Activated CD4-positive, alpha-beta T cell treated with anti-CD3 and anti-CD28 coated beads for 36 hours (primary cell): ENCODE data around the gene TBCC. TPM values are rescaled to one million over a fixed set of nuclear protein-coding genes. Genes with fewer than 3 reads are reported as not detected.
A peak's percentile ranks its signal among the peaks of the same experiment; 100 is the strongest.
"Not testable (repeated sequence)": the region's sequence is repeated elsewhere in the genome, so short reads cannot be mapped to it uniquely, and the experiment has no call there.

ENCODE experiments used
- ATAC-seq: fragments of 200-7000 bp; cut with Tn5 transposase; one replicate; pipeline ENCODE4 v1.10.0; 2021; ENCODE audit warnings: mild to moderate bottlenecking, moderate library complexity
- CTCF ChIA-PET: fragments of 350-600 bp; sonication (Branson Sonifier 250); formaldehyde crosslinking; loops from one replicate; lab custom pipeline; 2021; ENCODE audit warnings: antibody characterized with exemption; lab: Charles Lee
- POLR2A ChIA-PET: fragments of 350-600 bp; sonication (Branson Sonifier 250); formaldehyde crosslinking; loops from one replicate; lab custom pipeline; 2021; ENCODE audit warnings: antibody characterized with exemption, inconsistent platforms; lab: Charles Lee
- DNase-seq: peaks from one replicate; pipeline ENCODE4 v3.0.0-alpha.2; 2020
- H3K27ac Mint-ChIP-seq: one replicate; pipeline ENCODE4 v1.8.0; 2021; ENCODE audit warnings: mixed read lengths
- H3K27me3 Mint-ChIP-seq: one replicate; pipeline ENCODE4 v1.8.0; 2021; ENCODE audit warnings: mixed read lengths
- H3K36me3 Mint-ChIP-seq: one replicate; pipeline ENCODE4 v1.8.0; 2021; ENCODE audit warnings: low read depth, mixed read lengths
- H3K4me1 Mint-ChIP-seq: one replicate; pipeline ENCODE4 v1.8.0; 2021; ENCODE audit warnings: mixed read lengths
- H3K4me3 Mint-ChIP-seq: one replicate; pipeline ENCODE4 v1.8.0; 2021; ENCODE audit warnings: mild to moderate bottlenecking, moderate library complexity, mixed read lengths
- H3K9me3 Mint-ChIP-seq: one replicate; pipeline ENCODE4 v1.8.0; 2021; ENCODE audit warnings: low read depth, mixed read lengths
- intact Hi-C, 2 experiments: fragments of 100-400 bp; cut with DNase I in 1 of 2; cut with micrococcal nuclease in 1 of 2; formaldehyde crosslinking; loops; one replicate each; pipeline versions ENCODE4 v1.14.2 to v1.15.1; 2022 to 2024; cut with DNase I, micrococcal nuclease
- total RNA-seq, 2 experiments: library from RNA; stranded (reverse); gene quantifications; one replicate each; pipeline ENCODE4 v1.2.3, GENCODE V29; 2021

TBCC gene
- total RNA-seq, 2 experiments from 2014 or later: 14.7 to 15.3 TPM

- H3K4me1 Mint-ChIP-seq: peaks cover 21% of the 10 kb centered on the region
- peak; percentile 59 for ATAC-seq
- ChIA-PET CTCF (interaction anchor here (0.8 kb wide), 1 partner anchor 37 kb away, joined by 3 read pairs; the partner anchor contains the start of gene TBCC), POLR2A (interaction anchor here (0.5 to 3.5 kb wide), 7 partner anchors 13 to 201 kb away, joined by 3 to 33 read pairs (median 4); partner anchors contain the start of genes CNPY3, PPP2R5D and TBCC)
- peak; percentile 84 for DNase-seq
- intact Hi-C loops: loop anchor here (2.0 to 10.0 kb wide), 4 partner anchors 219 to 999 kb away; partner anchors contain the start of genes UBR2 (in 2 of the 2), PRICKLE4 (in 1 of the 2) and TOMM6 (in 1 of the 2)
- peaks cover 15% of the 10 kb centered on the region for H3K36me3 Mint-ChIP-seq
- peak overlapping the region; percentile 95 for H3K4me3 Mint-ChIP-seq
- no peak overlapping the region for H3K27ac Mint-ChIP-seq
- H3K9me3 Mint-ChIP-seq: no peaks in the 10 kb centered on the region
- H3K27me3 Mint-ChIP-seq: no peaks in the 10 kb centered on the region
Measured at GRCh38 chr6:42783177-42783875, 37.4 kb upstream of the TBCC start.

- peaks cover 14% of the 10 kb centered on the region for H3K36me3 Mint-ChIP-seq
- H3K4me1 Mint-ChIP-seq: peaks cover 25% of the 10 kb centered on the region
- ChIA-PET POLR2A (interaction anchor here (0.5 to 3.5 kb wide), 9 partner anchors 12 to 202 kb away, joined by 3 to 33 read pairs (median 4); partner anchors contain the start of genes CNPY3, PPP2R5D, RPL7L1 and TBCC), CTCF (interaction anchor here (0.6 to 1.0 kb wide), 4 partner anchors 11 to 361 kb away, joined by 3 to 5 read pairs (median 4); partner anchors contain the start of gene TBCC)
- H3K4me3 Mint-ChIP-seq: peak overlapping the region; percentile 81
- peak; percentile 64 for ATAC-seq
- DNase-seq: peak; percentile 83
- H3K27me3 Mint-ChIP-seq: no peaks in the 10 kb centered on the region
- intact Hi-C loops: loop anchor here (1.0 to 10.0 kb wide), 11 partner anchors 8 to 998 kb away; partner anchors contain the start of genes UBR2 (in 2 of the 2), CNPY3 (in 1 of the 2), PEX6 (in 1 of the 2) and PRICKLE4 (in 1 of the 2)
- H3K27ac Mint-ChIP-seq: peak overlapping the region; percentile 96
- H3K9me3 Mint-ChIP-seq: no peaks in the 10 kb centered on the region
Measured at GRCh38 chr6:42782689-42783176, 36.8 kb upstream of the TBCC start.

- intact Hi-C loops: loop anchor here (1.0 to 10.0 kb wide), 11 partner anchors 8 to 997 kb away; partner anchors contain the start of genes UBR2 (in 2 of the 2), CNPY3 (in 1 of the 2), PEX6 (in 1 of the 2) and PRICKLE4 (in 1 of the 2)
- H3K36me3 Mint-ChIP-seq: peaks cover 14% of the 10 kb centered on the region
- no peaks in the 10 kb centered on the region for H3K9me3 Mint-ChIP-seq
- ATAC-seq (peak; percentile 13), DNase-seq (peak; percentile 84)
- H3K27me3 Mint-ChIP-seq: no peaks in the 10 kb centered on the region
- POLR2A ChIA-PET: interaction anchor here (0.6 to 3.5 kb wide), 8 partner anchors 9 to 148 kb away, joined by 3 to 33 read pairs (median 3); partner anchors contain the start of genes CNPY3, RPL7L1 and TBCC
- H3K27ac Mint-ChIP-seq: peak within 1 kb of the TSS; percentile 99
- CTCF ChIA-PET: interaction anchor here (0.6 to 1.0 kb wide), 3 partner anchors 11 to 362 kb away, joined by 4 to 5 read pairs (median 5); partner anchors contain the start of gene TBCC
- peaks cover 31% of the 10 kb centered on the region for H3K4me1 Mint-ChIP-seq
- peak within 1 kb of the TSS; percentile 81 for H3K4me3 Mint-ChIP-seq
Measured at GRCh38 chr6:42781796-42782688, 36.1 kb upstream of the TBCC start, which contains the start of gene BICRAL. BICRAL (plus strand) TSS chr6:42782052; CDS start chr6:42822023, 39,971 bp downstream.

GRCh38 chr6:42781546-42781795 lies 35.6 kb upstream of the TBCC start:
- Mint-ChIP-seq H3K9me3 (no peaks in the 10 kb centered on the region), H3K36me3 (peaks cover 14% of the 10 kb centered on the region), H3K27ac (peak overlapping the region; percentile 99), H3K27me3 (no peaks in the 10 kb centered on the region), H3K4me1 (peaks cover 37% of the 10 kb centered on the region), H3K4me3 (peak overlapping the region; percentile 81)
- ChIA-PET POLR2A (interaction anchor here (0.6 to 3.5 kb wide), 5 partner anchors 9 to 35 kb away, joined by 3 to 33 read pairs (median 12); partner anchors contain the start of gene TBCC), CTCF (interaction anchor here (1.1 kb wide), 1 partner anchor 23 kb away, joined by 7 read pairs; no protein-coding TSS in a partner anchor)
- DNase-seq: no peak
- no peak for ATAC-seq
- intact Hi-C loops: loop anchor here (5.0 to 10.0 kb wide), 3 partner anchors 217 to 997 kb away; partner anchors contain the start of genes PRICKLE4 (in 1 of the 2), TOMM6 (in 1 of the 2) and UBR2 (in 1 of the 2)

- peak overlapping the region; percentile 42 for H3K27ac Mint-ChIP-seq
- intact Hi-C loops: loop anchor here in 1 of 2 experiments (10.0 kb wide), 2 partner anchors 195 to 395 kb away; partner anchors contain the start of genes PEX6 and SRF
- peaks cover 50% of the 10 kb centered on the region for H3K4me1 Mint-ChIP-seq
- H3K27me3 Mint-ChIP-seq: no peaks in the 10 kb centered on the region
- no peaks in the 10 kb centered on the region for H3K9me3 Mint-ChIP-seq
- POLR2A ChIA-PET: no interaction called here
- DNase-seq: no peak
- H3K4me3 Mint-ChIP-seq: no peak overlapping the region
- CTCF ChIA-PET: no interaction called here
- no peak for ATAC-seq
- peaks cover 10% of the 10 kb centered on the region for H3K36me3 Mint-ChIP-seq
Measured at GRCh38 chr6:42779521-42779920, 33.6 kb upstream of the TBCC start.

GRCh38 chr6:42778122-42778521 lies 32.2 kb upstream of the TBCC start:
- H3K9me3 Mint-ChIP-seq: no peaks in the 10 kb centered on the region
- H3K36me3 Mint-ChIP-seq: no peaks in the 10 kb centered on the region
- ATAC-seq (no peak), DNase-seq (no peak)
- H3K27me3 Mint-ChIP-seq: no peaks in the 10 kb centered on the region
- intact Hi-C loops: loop anchor here in 1 of 2 experiments (10.0 kb wide), 2 partner anchors 197 to 397 kb away; partner anchors contain the start of genes PEX6 and SRF
- CTCF ChIA-PET: no interaction called here
- H3K4me1 Mint-ChIP-seq: peaks cover 60% of the 10 kb centered on the region
- H3K27ac Mint-ChIP-seq: peak overlapping the region; percentile 25
- POLR2A ChIA-PET: no interaction called here
- H3K4me3 Mint-ChIP-seq: no peak overlapping the region

GRCh38 chr6:42777126-42777822 lies 31.4 kb upstream of the TBCC start:
- POLR2A ChIA-PET: interaction anchor here (0.6 kb wide), 1 partner anchor 13 kb away, joined by 3 read pairs; no protein-coding TSS in a partner anchor
- intact Hi-C loops: loop anchor here in 1 of 2 experiments (10.0 kb wide), 2 partner anchors 198 to 398 kb away; partner anchors contain the start of genes PEX6 and SRF
- Mint-ChIP-seq H3K9me3 (no peaks in the 10 kb centered on the region), H3K36me3 (no peaks in the 10 kb centered on the region), H3K27ac (peak overlapping the region; percentile 79), H3K4me1 (peaks cover 67% of the 10 kb centered on the region), H3K27me3 (no peaks in the 10 kb centered on the region), H3K4me3 (no peak overlapping the region)
- CTCF ChIA-PET: no interaction called here
- DNase-seq: no peak
- no peak for ATAC-seq

GRCh38 chr6:42774821-42775487 lies 29.1 kb upstream of the TBCC start:
- H3K27me3 Mint-ChIP-seq, H3K9me3 Mint-ChIP-seq, H3K36me3 Mint-ChIP-seq: not testable (repeated sequence)
- Mint-ChIP-seq H3K4me1 (peaks cover 76% of the 10 kb centered on the region), H3K4me3 (peak overlapping the region; percentile 72), H3K27ac (peak overlapping the region; percentile 97)
- ChIA-PET POLR2A (interaction anchor here (0.6 to 1.7 kb wide), 3 partner anchors 11 to 323 kb away, joined by 4 to 10 read pairs (median 5); partner anchors contain the start of genes TBCC and TRERF1), CTCF (interaction anchor here (1.2 kb wide), 1 partner anchor 10 kb away, joined by 3 read pairs; no protein-coding TSS in a partner anchor)
- peak; percentile 67 for DNase-seq
- ATAC-seq: peak; percentile 67
- intact Hi-C loops: loop anchor here (1.0 to 10.0 kb wide), 5 partner anchors 7 to 607 kb away; partner anchors contain the start of genes BICRAL (in 1 of the 2), PEX6 (in 1 of the 2) and SRF (in 1 of the 2)

- DNase-seq (peak; percentile 72), ATAC-seq (peak; percentile 41)
- Mint-ChIP-seq H3K36me3 (peaks cover 6% of the 10 kb centered on the region), H3K27ac (peak overlapping the region; percentile 97), H3K27me3 (no peaks in the 10 kb centered on the region), H3K4me3 (peak overlapping the region; percentile 72), H3K9me3 (no peaks in the 10 kb centered on the region), H3K4me1 (peaks cover 75% of the 10 kb centered on the region)
- ChIA-PET CTCF (interaction anchor here (0.7 kb wide), 2 partner anchors 53 to 401 kb away, joined by 3 read pairs; no protein-coding TSS in a partner anchor), POLR2A (no interaction called here)
- intact Hi-C loops: loop anchor here (1.0 to 10.0 kb wide), 5 partner anchors 8 to 608 kb away; partner anchors contain the start of genes BICRAL (in 1 of the 2), PEX6 (in 1 of the 2) and SRF (in 1 of the 2)
Measured at GRCh38 chr6:42774201-42774600, 28.3 kb upstream of the TBCC start.
